ENCODE measurements around the gene LDLRAD1. TPM values are rescaled to one million over a fixed set of nuclear protein-coding genes. Genes with fewer than 3 reads are reported as not detected.

Gene LDLRAD1
- total RNA-seq, 1 experiment from 2014 or later, result 1.6 TPM

GRCh38 chr1:54013393-54014008 is 4.5 kb downstream of the LDLRAD1 start:
- Histone ChIP-seq H3K27me3 (ENCODE audit: insufficient read depth, low read depth) (no peaks in the 10 kb centered on the region; the same call in 1 of the 2 replicates), H3K4me3 (no peak overlapping the region), H3K9me3 (ENCODE audit: insufficient read depth, low read depth) (no peaks in the 10 kb centered on the region), H3K27ac (no peak overlapping the region), H3K79me2 (ENCODE audit: low read depth) (no peaks in the 10 kb centered on the region), H2AFZ (no peak overlapping the region), H3K9me2 (ENCODE audit: insufficient read depth) (no peaks in the 10 kb centered on the region), H4K20me1 (ENCODE audit: insufficient read depth) (no peaks in the 10 kb centered on the region), H3K4me1 (replicated peaks; ENCODE audit: insufficient read depth) (peaks cover 37% of the 10 kb centered on the region), H3K4me2 (no peak overlapping the region), H3K36me3 (ENCODE audit: low read depth) (no peaks in the 10 kb centered on the region), H3F3A (ENCODE audit: insufficient read depth, low read depth) (peaks cover 23% of the 10 kb centered on the region)
- ChIA-PET POLR2A (ENCODE audit: unreplicated experiment) (no interaction called here), CTCF (no interaction called here)
- BruUV-seq (replicated peaks), result no TSS peak
- intact Hi-C loops (cut with micrococcal nuclease; ENCODE audit: unreplicated experiment), result no loop called here
- DNase-seq, result no peak
- TF ChIP-seq CTCF (conservative IDR thresholded peaks at IDR 0.05) (no peak), EZH2 (IDR thresholded peaks at IDR 0.05; ENCODE audit: low read depth) (no peak)

- Histone ChIP-seq H3K27ac (no peak overlapping the region), H3K79me2 (ENCODE audit: low read depth) (no peaks in the 10 kb centered on the region), H3K4me2 (no peak overlapping the region), H3K4me3 (no peak overlapping the region), H4K20me1 (ENCODE audit: insufficient read depth) (no peaks in the 10 kb centered on the region), H3K9me2 (ENCODE audit: insufficient read depth) (no peaks in the 10 kb centered on the region), H2AFZ (no peak overlapping the region), H3K4me1 (replicated peaks; ENCODE audit: insufficient read depth) (peaks cover 30% of the 10 kb centered on the region), H3K9me3 (ENCODE audit: insufficient read depth, low read depth) (no peaks in the 10 kb centered on the region), H3F3A (ENCODE audit: insufficient read depth, low read depth) (peaks cover 23% of the 10 kb centered on the region), H3K27me3 (ENCODE audit: insufficient read depth, low read depth) (no peaks in the 10 kb centered on the region; the same call in 1 of the 2 replicates), H3K36me3 (ENCODE audit: low read depth) (no peaks in the 10 kb centered on the region)
- ChIA-PET CTCF (no interaction called here), POLR2A (ENCODE audit: unreplicated experiment) (no interaction called here)
- no peak for DNase-seq
- no peak for TF ChIP-seq EZH2 (IDR thresholded peaks at IDR 0.05; ENCODE audit: low read depth)
- intact Hi-C loops (cut with micrococcal nuclease; ENCODE audit: unreplicated experiment), result no loop called here
- no TSS peak for BruUV-seq (replicated peaks)
These were observed 5.1 kb downstream of the LDLRAD1 start for GRCh38 chr1:54012863-54013262.

GRCh38 chr1:54012008-54012325 is 6.0 kb downstream of the LDLRAD1 start:
- H3K79me2 ChIP-seq (ENCODE audit: low read depth), result no peaks in the 10 kb centered on the region
- H3K4me1 ChIP-seq (replicated peaks; ENCODE audit: insufficient read depth), result peaks cover 21% of the 10 kb centered on the region
- no peak for DNase-seq
- POLR2A ChIA-PET (ENCODE audit: unreplicated experiment), result no interaction called here
- H3K36me3 ChIP-seq (ENCODE audit: low read depth), result no peaks in the 10 kb centered on the region
- H4K20me1 ChIP-seq (ENCODE audit: insufficient read depth), result no peaks in the 10 kb centered on the region
- no peak for TF ChIP-seq EZH2 (IDR thresholded peaks at IDR 0.05; ENCODE audit: low read depth)
- no peak for TF ChIP-seq CTCF (conservative IDR thresholded peaks at IDR 0.05)
- H3K9me3 ChIP-seq (ENCODE audit: insufficient read depth, low read depth), result no peaks in the 10 kb centered on the region
- peaks cover 20% of the 10 kb centered on the region for H3F3A ChIP-seq (ENCODE audit: insufficient read depth, low read depth)
- no peak overlapping the region for H3K4me2 ChIP-seq
- no peak overlapping the region for H3K27ac ChIP-seq
- CTCF ChIA-PET, result interaction anchor here (0.6 kb wide), 1 partner anchor 12 kb away, joined by 3 read pairs; no protein-coding TSS in a partner anchor
- H3K4me3 ChIP-seq, result no peak overlapping the region
- BruUV-seq (replicated peaks), result no TSS peak
- no peak overlapping the region for H2AFZ ChIP-seq
- no peaks in the 10 kb centered on the region; the same call in 1 of the 2 replicates for H3K27me3 ChIP-seq (ENCODE audit: insufficient read depth, low read depth)
- no peaks in the 10 kb centered on the region for H3K9me2 ChIP-seq (ENCODE audit: insufficient read depth)
- intact Hi-C loops (cut with micrococcal nuclease; ENCODE audit: unreplicated experiment), result no loop called here
